ENCODE results near the gene DDIAS.

GRCh38 chr11:82906236-82906635 is 4.7 kb downstream of the DDIAS start:
- peak; percentile 52 to 57 (median 56) for TF ChIP-seq CTCF (IDR thresholded peaks at IDR 0.05)
- no peak for TF ChIP-seq POLR2AphosphoS5 (IDR thresholded peaks at IDR 0.05)

Measured in esophagus muscularis mucosa (tissue), 3 donors.